Measurements from ENCODE around the gene KRTCAP2.

The KRTCAP2 gene

DNA sequence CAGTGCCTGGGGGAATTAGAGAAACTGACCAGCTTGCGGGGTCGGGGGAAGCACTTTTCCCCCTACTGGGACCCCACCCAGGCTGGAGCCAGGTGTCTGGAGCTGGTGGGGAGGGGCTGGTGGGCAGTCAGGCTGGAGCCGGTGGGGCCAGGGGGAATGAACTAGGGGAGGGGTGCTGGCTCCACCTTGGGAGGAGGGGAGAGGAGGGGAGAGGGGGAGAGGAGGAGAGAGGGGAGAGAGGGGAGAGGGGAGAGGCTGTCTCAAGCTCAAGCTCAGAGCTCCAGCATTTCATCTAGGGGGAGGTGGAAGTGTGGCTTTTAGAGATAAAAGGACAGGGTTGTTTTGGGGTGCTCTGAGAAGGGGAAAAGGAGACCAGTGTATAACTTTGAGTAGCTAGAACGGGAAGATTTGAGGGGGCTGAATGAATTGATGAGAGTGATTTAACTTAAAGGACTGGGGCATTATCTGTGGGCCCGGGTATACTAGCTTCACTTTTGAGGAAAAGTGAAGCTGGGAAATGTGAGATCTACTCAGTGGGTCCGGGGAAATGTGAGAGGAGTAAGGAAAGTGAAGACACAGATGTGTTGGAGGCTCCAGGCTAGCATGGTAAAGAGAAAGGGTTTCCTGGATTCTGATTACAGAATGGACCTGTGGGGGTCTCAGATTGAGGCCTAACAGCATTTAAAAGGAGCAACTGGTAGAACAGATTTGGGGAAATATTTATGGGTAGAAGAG lies 42.7 kb downstream of the KRTCAP2 start:
- no peak for DNase-seq

DNA sequence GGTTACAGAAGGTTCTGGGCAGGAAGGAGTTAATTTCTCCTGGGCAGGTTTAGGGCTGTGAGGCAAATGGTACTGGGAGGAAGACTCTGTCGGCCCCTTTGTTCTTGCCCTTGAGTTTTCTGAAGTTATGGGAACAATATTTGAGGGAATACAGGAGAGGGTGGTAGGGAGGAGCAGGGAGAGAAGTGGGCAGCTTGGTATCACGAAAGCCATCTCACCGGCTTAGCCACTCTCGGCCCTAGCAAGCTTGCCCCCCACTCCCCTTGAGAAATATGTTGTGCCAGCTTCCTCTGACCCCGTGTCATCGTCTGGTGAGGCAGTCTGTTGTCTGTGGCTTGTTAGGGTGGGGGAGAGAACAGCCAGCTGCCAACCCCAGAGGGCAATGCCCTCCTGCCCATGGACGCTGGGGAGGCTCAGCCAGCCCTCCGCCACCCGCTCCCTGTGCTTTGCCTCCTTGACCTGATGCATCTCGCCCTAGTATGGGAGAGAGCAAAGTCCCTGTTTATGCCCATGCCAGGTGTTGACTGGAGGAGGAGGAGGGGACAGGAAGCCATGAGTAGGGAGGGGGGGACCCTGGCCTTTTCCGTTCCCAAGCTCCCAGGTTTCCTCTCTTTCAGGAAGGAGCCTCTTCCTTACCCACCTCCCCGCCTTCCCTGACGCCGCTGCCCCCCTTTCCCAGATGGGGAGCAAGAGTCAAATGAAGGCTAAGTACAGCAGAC lies 44.2 kb downstream of the KRTCAP2 start:
- DNase-seq, result no peak

DNA sequence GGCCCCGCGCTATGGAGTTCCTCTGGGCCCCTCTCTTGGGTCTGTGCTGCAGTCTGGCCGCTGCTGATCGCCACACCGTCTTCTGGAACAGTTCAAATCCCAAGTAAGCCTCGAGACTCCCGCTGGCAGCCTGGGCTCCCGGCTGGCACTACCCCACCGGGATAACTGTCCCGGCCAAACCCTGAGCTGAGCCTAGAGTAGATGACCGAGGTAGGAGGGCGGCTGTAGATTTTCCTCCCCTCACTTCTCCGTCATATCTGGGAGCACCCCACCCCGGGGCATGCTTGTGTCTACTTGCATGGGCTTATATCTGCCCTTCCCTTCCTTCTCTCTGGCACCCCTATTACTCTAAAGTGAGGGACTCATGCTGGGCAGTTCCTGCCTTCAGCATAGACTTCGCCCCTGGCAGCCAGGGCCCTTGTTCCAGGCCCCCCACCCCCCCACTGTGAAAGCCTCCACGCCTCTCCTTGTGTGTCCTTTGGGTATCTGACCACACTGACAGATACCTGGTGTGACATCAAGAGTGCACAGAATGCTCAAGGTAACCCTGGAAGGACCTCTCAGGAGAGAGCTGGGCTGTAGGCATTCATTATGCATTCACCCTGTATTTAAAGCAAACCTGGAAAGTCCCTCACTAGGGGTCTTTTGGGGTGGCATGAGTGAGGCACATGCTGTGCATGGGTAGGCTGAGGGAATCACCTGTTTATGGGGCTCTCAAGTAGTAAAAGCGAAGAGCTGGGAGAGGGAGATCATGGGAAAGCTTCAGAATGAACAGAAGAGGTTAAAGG lies 44.9 kb downstream of the KRTCAP2 start:
- DNase-seq, result no peak

DNA sequence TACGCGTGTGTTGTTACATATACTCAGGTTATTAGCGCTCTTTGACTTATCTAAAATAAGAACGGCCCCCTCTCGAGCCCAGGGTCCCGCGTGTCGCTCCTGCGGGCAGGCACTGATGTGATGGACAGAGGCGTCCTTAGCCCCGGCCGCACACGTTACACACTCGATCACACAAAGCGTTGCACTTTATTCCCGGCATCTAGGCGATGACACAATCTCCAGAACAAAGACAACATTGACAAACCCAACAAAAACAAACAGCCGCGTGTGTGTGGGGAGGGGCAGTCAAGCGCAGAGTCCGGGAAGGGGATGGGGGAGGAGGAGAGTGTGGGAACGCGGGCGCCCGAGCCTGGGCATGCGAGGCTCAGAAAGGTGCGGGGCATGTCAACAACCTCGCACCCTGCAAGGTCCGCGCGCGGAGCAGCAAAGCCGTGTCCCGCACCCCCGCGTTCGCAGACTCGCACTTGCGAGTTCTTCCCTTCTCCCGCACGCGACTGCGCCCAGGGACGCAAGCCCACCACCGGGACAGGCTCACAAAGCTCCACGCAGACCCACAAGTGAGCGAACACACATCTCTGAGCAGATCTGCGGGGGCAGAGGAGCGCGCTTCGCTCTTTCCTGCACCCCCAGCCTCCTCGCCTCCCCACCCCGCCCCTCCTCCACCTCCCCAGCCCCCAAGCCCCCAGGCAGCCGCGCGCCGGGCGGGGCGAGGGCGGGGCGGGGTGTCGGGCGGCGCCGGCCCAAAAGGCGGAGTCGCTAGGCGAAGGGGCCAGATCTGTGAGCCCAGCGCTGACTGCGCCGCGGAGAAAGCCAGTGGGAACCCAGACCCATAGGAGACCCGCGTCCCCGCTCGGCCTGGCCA lies 45.8 kb downstream of the KRTCAP2 start, which contains the start of gene EFNA1:
Gene EFNA1, plus strand, starts transcription at position 772 of the 862 bp plus-strand sequence. CDS start 102 bp downstream, outside the sequence.
- DNase-seq, result no peak

DNA sequence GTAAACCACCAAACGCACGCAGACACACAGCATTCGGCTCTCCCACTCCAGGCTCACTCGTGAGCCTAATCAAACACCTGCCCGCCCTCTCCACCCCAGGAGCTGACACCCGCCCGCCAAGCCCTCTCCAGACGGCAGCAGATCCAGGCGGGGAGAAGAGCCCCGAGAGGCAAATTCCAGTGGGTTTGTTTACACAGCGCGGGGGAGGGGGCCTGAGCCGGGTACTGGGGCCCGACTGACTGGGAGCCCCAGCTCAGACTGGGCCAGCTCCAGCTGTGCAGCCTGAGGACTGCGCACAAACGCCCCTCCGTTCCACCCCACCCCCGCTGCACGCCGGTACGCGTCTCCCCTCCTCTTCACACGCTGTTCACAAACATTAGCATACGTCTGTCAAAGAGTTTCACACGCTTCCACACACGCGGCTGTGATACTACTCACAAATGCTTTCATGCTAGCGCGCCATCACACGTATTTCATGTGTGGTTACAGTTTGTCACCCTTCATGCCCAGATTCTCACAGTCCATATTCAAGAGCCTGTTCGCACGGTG lies 46.5 kb downstream of the KRTCAP2 start:
- no peak for DNase-seq

DNA sequence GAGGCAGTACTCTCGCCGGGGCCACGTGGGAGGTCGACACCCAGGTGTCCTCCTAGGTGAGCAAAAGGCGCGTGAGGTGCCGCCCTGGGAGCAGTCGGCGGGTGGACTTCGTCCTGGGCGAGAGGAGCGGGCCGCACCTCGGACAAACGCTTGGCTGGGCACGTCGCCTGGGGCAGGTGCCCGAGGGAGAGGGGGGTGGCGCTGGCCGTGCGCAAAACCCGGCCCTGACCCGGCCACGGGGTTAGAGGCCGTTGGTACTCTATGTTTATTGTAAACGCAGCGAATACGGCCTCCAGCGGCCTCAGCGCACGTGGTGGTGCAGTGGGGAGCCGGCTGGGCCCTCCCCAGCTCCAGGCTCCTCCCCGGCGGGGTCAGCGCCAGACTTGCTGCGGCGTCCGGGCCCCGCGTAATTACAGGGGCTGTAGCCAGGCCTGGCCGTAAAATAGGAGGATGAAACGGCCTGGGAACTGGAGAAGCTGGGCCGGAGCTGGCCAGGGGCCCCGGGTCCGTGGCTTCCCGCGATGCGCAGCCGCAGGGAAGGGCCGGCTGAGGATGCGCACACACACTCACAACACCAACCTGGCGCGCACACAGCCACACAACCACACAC lies 47.1 kb downstream of the KRTCAP2 start:
- no peak for DNase-seq

DNA sequence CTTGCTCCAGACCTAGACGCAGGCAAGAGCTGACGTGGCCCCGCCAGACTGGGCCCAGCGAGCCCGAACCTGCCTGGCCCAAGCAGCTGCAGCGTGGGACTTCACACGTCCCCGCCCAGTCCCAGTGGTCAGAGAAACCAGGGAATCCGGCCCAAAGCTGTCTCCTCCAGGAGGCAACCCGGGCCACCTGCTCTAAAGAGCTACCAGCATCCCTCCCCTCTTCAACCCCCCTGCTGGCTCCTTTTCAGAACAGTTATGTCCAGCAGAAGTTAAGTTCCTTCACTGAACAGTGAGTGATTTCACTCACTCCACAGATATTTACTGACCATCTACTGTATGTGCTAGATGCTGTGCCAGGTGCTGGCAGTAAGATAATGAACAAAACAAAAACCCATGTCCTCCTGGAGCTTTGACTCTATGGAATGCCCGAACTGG lies 47.6 kb downstream of the KRTCAP2 start:
- DNase-seq, result no peak

DNA sequence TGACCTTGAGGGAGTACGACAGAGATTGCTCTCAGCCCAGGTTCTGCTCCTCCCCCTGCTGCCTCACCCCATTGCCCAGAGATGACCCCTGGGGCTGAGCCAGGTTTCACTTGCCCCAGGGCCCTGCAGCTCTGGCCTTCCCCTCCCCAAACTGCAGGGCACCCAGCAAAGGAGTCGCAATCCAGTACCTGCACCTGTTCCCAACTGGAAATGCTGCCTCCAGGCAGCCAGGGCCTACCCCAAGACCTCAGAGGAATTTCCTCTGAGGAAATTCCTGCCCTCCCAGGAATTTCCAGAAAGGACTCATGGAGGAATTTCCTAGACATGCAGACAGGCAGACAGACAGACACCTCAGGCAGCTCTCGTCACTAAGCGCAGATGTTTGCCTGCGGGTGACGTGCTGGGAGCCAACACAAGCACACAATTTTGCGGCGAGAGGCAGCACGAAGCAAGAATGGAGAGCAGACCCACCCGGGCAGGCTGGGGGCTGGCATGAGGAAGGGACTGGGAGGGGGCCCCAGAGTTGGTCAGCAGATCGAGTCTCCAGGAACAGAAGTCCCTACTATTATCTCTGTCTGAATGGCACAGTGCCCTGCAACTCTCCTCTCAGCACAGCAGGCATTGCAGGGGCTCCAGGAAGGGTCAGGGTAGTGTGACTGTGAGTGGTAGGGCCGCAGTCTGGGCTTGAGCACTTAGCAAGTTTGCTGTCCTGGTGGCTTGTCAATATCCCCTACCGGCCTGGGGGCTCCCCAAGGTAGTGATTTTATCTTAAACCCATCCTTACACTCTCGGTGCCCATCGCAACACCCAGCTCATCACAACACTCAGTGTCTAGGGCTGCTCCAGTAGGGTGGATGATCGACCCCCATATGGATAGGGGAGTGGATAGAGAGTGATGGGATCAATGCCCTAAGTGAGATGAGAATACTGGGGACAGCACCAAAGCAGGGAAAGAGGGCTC lies 48.3 kb downstream of the KRTCAP2 start:
- DNase-seq, result no peak

DNA sequence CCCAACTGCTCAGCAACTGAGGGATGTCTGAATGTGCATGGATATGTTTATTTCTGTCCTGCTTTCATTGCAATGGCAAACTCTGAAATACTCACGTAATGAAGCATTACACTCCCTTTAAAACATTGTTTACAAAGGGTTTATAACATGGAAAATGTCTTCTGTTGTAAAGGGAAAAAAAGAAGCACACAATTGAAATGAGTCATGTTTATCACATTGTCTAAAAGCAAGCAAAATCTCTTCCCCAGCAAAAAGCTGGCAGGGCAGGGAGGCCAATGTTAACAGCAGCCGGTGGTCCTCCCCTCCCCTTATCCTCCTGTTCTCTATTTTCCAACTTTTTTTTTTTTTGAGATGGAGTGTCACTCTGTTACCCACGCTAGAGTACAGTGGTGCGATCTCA lies 49.3 kb downstream of the KRTCAP2 start:
- DNase-seq, result no peak

DNA sequence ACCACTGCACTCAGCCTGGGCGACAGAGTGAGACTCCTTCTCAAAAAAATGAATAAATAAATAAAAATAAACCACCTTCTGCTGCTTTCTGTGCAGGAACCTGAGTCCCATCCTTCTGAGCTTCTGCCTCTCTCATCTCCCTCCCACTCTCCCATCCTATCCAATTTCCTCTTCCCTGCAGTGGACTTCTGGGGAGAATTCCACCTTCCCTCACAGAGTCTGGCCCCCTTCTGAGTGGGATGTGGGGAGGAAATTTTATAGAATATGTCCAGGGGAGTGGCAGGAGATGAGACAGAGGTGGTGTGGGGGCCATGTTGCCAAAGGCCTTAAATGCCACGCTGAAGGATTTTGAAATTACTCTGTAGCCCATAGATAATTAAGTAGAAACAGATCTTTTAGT lies 50.8 kb downstream of the KRTCAP2 start:
- DNase-seq, result no peak

DNA sequence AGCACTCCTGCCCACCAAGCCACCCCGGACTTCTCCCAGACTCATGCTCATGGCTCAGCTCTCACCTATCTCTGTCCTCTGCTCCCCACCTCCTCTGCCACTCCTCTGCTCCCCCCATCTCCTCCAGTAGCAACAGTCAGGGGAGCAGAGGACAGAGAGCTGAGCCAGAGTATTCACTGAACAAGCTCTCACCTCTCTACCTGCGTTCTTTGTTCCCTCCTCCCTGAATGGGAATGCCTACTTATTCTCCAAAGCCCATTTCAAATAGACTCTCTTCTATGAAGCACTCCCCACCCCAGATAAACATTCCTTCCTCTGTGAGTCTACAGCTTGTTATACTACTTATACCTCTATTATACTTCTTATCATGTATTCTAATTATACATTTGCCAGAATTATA lies 51.9 kb downstream of the KRTCAP2 start:
- DNase-seq, result no peak

DNA sequence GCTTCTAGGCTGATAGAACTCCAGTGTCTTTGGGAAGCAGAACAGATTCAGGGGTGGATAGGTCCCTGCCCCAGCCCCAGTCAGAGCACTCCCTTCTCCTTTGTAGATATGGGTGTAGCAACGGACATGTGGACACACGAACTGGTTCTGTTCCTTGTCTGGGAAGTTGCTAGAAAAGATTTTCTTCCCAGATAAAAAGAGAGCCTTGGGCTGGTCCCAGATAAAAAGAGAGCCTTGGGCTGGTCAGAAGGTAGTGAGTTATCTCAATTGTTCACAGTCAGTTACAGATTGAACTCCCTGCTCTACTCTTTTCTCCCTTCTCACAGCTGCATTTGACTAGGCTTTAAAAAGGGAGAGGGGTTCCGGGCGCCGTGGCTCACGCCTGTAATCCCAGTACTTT lies 52.9 kb downstream of the KRTCAP2 start:
- DNase-seq, result no peak

All from inflammatory macrophage treated with lipopolysaccharide for 4 hours (primary cell).